GM21825 (cell line): ENCODE results near the gene FAM25G.
"Not testable (repeated sequence)": the region's sequence is repeated elsewhere in the genome, so short reads cannot be mapped to it uniquely, and the experiment has no call there.

ENCODE experiments used
- ATAC-seq: cut with Tn5 transposase; IDR thresholded peaks from one replicate; pipeline ENCODE4 v1.9.1; 2021; ENCODE audit warnings: mild to moderate bottlenecking, moderate library complexity; ENCODE audit not compliant: unreplicated experiment

The FAM25G gene

DNA sequence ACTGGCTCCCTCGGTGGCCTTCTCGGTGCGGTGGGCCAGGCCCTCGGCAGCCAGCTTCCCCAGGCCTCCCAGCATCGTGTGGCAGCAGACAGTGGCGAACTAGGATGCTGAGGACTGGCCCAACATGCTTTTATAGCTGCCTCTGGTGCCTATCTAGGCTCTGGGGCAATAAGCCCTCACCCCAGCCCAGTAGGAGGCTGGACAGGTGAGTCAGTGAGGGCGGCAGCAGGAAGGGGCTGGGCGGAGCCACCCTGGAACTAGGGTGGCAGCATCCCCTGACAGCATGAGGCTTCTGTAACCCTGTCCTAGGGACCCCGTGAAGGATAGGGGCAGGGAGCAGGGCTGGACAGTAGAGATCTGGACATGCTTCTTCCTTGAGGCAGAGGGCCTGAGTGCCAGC lies at the start of gene FAM25G:
Gene FAM25G, minus strand, starts transcription at position 101 of the 400 bp plus-strand sequence. Its CDS starts 26 bp downstream, at position 75.
- ATAC-seq: not testable (repeated sequence)

- not testable (repeated sequence) for ATAC-seq
These were observed 44.9 kb upstream of the FAM25G start for GRCh38 chr10:47536430-47536829.

GRCh38 chr10:47523475-47523874 lies 32.0 kb upstream of the FAM25G start, which contains the start of gene AGAP9:
Gene AGAP9, minus strand, starts transcription at chr10:47523638. Its CDS starts 112 bp downstream, at chr10:47523526.
- ATAC-seq: not testable (repeated sequence)

- not testable (repeated sequence) for ATAC-seq
These were observed 10.8 kb upstream of the FAM25G start for GRCh38 chr10:47502313-47502712.

DNA sequence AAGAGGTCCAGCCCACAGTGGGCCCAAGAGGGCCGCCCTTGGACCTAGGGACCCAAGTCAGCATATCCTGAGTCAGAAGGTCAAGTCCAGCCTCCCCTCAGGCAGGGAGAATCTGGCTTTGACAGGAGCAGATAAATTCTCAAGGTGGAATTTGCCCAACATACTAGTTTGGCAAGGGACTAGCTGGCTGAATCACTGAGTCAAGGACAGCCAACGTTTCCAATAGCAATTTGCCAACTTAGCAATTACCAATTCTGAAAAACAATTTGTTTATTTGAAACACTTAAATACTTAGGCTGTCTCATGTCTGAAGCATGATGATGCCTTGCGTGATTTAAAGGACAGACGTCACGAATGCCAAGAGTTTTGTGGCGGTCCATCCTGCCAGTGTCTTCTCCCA lies 2.7 kb upstream of the FAM25G start:
- not testable (repeated sequence) for ATAC-seq

DNA sequence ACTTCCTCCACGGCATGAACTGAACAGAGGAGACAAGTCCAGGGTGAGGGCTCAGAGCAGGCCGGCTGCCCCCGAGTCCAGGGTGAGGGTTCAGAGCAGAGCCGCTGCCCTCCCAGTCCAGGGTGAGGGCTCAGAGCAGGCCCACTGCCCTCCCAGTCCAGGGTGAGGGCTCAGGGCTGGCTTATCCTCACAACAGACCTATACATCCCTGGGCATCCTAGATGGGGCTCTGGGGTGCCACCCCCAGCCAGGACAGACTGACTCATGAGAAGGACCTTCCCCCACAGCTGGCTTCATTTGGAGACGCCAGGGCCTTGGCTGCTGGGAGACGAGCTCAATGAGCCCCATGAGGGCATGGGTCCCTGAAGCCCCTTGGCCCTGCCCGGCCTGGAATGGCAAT lies 1.9 kb downstream of the FAM25G start:
- ATAC-seq: not testable (repeated sequence)

DNA sequence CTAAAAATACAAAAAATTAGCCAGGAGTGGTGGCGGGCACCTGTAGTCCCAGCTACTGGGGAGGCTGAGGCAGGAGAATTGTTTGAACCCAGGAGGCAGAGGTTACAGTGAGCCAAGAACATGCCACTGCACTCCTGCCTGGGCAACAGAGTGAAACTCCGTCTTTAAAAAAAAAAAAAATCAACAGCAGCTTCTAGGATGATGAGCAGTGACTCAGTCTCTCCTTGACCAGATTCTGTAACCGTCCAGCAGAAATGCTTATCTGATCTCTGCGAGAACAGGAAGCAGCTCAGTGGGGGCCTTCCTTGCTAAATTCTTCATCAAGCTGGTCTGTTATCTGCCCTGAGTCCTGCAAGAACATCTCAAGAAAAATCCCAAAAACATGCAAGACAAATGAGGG lies 5.6 kb downstream of the FAM25G start:
- not testable (repeated sequence) for ATAC-seq

DNA sequence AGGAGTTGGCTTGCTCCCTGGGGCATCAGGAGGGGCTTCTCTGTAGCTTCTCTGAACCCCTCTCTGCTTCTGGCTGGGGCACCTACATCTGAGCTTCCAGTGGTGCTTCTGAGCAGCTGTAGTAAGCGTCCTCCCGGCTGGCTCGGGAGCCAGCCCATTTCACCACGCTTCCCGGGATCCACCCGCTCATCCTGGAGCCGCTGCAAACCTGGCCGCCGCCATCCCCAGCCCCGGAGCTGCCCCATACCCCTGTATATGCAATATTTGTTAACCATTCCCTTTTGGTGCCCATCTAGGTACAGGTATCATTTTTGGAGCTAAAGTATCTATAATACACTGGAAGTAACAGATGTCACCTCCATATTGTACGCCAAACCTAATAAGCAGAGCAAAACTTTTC lies 6.7 kb downstream of the FAM25G start:
- not testable (repeated sequence) for ATAC-seq

GRCh38 chr10:47483923-47484322 lies 7.6 kb downstream of the FAM25G start, which contains the start of gene ANXA8:
Gene ANXA8, minus strand, starts transcription at chr10:47484115. Its CDS starts 182 bp downstream, at chr10:47483933.
- ATAC-seq: not testable (repeated sequence)

DNA sequence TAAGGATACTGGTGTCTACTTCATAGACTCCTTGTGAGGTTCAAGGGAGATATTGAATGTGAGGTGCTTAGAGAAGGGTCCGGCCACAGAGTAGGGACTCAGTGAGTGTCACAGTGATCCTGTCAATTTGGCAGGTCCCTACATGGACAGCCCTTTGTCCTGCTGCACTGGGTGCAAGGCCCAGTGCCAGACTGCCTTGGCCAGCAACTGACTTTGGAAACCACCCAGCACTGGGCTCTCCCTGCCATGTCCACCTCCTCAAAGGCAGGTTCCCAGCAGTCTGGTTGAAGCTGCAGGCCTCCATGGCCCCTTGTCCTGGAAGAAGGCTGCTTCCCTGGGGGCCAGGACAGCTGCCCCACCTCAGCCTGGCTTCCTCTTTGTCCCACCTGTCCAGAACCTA lies 9.1 kb downstream of the FAM25G start:
- not testable (repeated sequence) for ATAC-seq

GRCh38 chr10:47481768-47482181 lies 9.7 kb downstream of the FAM25G start:
- ATAC-seq: not testable (repeated sequence)

- not testable (repeated sequence) for ATAC-seq
These were observed 10.2 kb downstream of the FAM25G start for GRCh38 chr10:47481182-47481766.

DNA sequence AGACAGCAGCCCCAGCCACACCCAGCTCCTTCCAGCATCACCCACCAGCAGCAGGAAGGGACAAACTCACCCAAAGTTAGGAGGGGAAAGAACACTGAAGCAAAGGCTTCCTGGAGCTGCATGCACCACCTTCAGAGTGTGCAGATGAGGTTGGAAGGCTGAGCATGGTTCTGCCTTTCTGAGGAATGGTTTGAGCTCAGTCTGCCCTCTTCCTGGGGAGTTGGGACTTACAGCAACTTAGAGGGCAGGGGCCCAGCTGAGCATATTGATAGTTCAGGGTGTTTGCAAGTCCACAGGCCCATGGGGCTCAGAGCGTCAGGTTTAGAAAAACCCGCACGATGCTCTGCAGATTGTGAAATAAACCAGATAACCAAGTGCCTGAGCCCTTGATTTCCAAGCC lies 11.4 kb downstream of the FAM25G start:
- not testable (repeated sequence) for ATAC-seq

GRCh38 chr10:47478114-47478513 lies 13.4 kb downstream of the FAM25G start:
- ATAC-seq: not testable (repeated sequence)

DNA sequence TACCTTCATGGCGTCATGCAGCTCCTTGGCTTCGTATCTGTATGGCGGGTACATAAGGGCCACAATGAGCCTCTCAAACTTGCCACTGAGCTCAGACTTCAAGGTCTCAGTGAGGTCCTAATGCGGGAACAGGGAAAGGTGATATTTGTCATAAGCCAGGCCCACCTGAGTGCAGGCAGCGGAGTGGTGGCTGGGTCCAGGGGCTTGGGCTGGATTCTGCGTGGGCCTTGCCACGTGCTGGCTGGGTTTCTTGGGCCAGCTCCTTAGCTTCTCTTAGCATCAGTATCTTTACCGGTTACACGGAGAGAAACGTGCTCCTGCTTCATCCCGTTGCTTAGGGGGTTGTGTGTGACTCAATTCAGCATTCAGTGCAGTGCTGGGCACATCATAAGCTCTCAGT lies 14.4 kb downstream of the FAM25G start:
- not testable (repeated sequence) for ATAC-seq

- not testable (repeated sequence) for ATAC-seq
These were observed 16.4 kb downstream of the FAM25G start for GRCh38 chr10:47475101-47475500.

GRCh38 chr10:47473516-47473915 lies 18.0 kb downstream of the FAM25G start:
- not testable (repeated sequence) for ATAC-seq

GRCh38 chr10:47472647-47473046 lies 18.9 kb downstream of the FAM25G start:
- not testable (repeated sequence) for ATAC-seq

- ATAC-seq: not testable (repeated sequence)
These were observed 19.4 kb downstream of the FAM25G start for GRCh38 chr10:47472072-47472471.

GRCh38 chr10:47468731-47469528 lies 22.6 kb downstream of the FAM25G start:
- not testable (repeated sequence) for ATAC-seq

GRCh38 chr10:47467957-47468356 lies 23.5 kb downstream of the FAM25G start:
- ATAC-seq: not testable (repeated sequence)

DNA sequence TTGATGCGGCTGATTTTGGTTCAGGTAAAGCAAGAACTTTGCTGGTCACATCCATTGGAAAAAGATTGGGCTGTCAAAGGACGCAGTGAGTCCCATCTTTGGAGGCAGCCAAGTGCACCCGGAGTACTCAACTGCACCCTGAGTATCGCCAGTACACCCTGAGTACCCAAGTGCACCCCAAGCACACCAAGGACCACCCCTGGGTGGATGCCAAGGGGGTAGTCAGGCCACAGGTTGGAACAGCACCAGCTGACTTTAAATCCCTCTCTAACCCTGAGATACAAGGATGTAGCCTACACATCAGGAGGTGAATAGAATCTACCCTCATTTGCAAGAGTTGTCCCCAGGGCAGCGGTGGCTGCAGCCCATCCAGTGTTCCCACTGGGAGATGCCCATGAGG lies 24.0 kb downstream of the FAM25G start:
- ATAC-seq: not testable (repeated sequence)
